ENCODE data around the gene ERCC4.

ERCC4 gene

GRCh38 chr16:13926464-13926863 lies 6.5 kb downstream of the ERCC4 start:
- Mint-ChIP-seq H3K4me3 (no peak overlapping the region), H3K9me3 (no peaks in the 10 kb centered on the region), H3K36me3 (peaks cover 7% of the 10 kb centered on the region), H3K27me3 (no peaks in the 10 kb centered on the region), H3K4me1 (peaks cover 10% of the 10 kb centered on the region), H3K27ac (no peak overlapping the region)

DNA sequence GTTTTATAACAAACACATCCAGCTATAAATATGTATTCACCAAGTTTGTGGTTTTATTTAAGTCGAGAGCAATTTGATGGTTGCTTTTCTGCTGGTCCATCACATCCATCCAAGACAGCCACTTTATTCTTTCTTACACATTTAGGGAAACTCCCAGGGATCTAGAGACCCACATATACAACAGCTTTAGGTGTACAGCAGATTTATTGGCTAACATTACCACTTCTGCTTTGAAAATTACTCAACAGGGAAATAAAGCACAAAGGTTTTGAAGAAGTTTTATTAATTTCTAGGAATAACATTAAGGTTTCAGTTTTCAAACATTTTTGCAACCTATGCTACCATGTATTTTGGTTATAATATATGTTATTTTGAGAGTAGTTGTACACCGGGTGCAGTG lies 6.9 kb downstream of the ERCC4 start:
- Mint-ChIP-seq H3K9me3 (no peaks in the 10 kb centered on the region), H3K4me3 (no peak overlapping the region), H3K27ac (no peak overlapping the region), H3K36me3 (peaks cover 7% of the 10 kb centered on the region), H3K4me1 (peaks cover 5% of the 10 kb centered on the region), H3K27me3 (no peaks in the 10 kb centered on the region)

DNA sequence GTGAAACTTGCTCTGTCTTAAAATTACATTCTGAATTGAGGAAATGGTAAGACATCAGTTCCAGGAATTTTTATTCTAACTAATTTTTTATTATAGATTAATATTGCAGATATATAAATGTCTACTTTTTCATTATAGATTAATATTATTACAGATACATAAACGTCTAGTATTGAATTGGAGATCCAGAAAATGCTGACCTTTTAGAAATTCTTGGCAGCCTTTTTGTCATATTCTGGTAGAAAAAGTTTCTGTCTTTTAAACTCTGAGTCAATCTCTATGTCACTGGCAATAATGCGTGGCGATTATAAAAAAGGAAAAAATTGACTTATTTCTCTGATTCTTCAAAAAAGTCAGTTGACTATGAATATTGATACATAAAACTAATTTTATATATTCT lies 8.7 kb downstream of the ERCC4 start:
- peaks cover 5% of the 10 kb centered on the region for H3K4me1 Mint-ChIP-seq
- H3K27me3 Mint-ChIP-seq, result no peaks in the 10 kb centered on the region
- peaks cover 11% of the 10 kb centered on the region for H3K36me3 Mint-ChIP-seq
- H3K9me3 Mint-ChIP-seq, result no peaks in the 10 kb centered on the region
- no peak overlapping the region for H3K4me3 Mint-ChIP-seq
- no peak overlapping the region for H3K27ac Mint-ChIP-seq

DNA sequence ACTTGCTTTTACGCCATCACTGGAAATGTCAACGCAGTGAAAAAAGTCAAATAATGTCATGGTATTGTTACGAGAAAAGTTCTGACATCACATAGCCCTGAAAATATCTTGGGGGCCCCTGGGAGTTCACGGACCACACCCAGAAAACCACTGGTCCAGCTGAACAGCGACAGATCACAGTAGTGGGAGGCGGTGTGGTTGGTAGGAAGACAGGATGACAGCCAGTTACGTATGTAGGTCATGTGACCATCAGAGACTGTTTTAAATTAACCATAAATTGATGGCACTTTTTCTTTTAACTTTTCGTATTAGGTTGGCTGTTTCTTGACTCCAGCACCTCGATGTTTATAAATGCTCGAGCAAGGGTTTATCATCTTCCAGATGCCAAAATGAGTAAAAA lies 11.9 kb downstream of the ERCC4 start:
- H3K27me3 Mint-ChIP-seq, result no peaks in the 10 kb centered on the region

DNA sequence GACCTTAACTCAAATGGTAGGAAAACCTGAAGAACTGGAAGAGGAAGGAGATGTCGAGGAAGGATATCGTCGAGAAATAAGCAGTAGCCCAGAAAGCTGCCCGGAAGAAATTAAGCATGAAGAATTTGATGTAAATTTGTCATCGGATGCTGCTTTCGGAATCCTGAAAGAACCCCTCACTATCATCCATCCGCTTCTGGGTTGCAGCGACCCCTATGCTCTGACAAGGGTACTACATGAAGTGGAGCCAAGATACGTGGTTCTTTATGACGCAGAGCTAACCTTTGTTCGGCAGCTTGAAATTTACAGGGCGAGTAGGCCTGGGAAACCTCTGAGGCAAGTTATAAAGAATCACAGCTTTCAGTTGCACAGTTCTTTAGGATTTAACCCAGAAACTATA lies 15.5 kb downstream of the ERCC4 start:
- Mint-ChIP-seq H3K27ac (no peak overlapping the region), H3K9me3 (no peaks in the 10 kb centered on the region), H3K27me3 (no peaks in the 10 kb centered on the region), H3K36me3 (peaks cover 24% of the 10 kb centered on the region), H3K4me1 (peaks cover 9% of the 10 kb centered on the region), H3K4me3 (no peak overlapping the region)

More for the DNA sequence above, 11.9 kb downstream of the ERCC4 start:
- H3K9me3 Mint-ChIP-seq, result no peaks in the 10 kb centered on the region
- H3K36me3 Mint-ChIP-seq, result peaks cover 18% of the 10 kb centered on the region
- peaks cover 4% of the 10 kb centered on the region for H3K4me1 Mint-ChIP-seq
- H3K27ac Mint-ChIP-seq, result no peak overlapping the region
- no peak overlapping the region for H3K4me3 Mint-ChIP-seq

DNA sequence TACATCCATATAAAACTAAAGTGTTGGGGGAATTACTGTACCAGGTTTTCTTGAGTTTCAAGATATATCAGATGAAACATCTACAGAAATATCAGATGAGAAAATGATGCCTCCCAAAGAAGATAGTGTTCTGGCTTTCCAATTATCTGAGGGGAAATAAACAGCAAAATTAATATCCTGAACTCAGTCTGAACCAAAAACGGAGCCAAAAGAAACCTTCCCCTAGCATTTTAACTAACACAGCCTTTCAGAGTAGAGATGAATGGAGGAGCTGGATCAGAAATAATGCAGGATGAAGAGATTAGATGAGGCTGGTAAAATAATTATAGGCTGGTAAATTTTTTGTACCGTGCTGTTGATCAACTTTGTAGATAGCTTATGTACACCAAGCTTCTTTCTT lies 16.2 kb downstream of the ERCC4 start:
- Mint-ChIP-seq H3K9me3 (no peaks in the 10 kb centered on the region), H3K27ac (no peak overlapping the region), H3K27me3 (no peaks in the 10 kb centered on the region), H3K4me3 (no peak overlapping the region), H3K4me1 (peaks cover 9% of the 10 kb centered on the region), H3K36me3 (peaks cover 21% of the 10 kb centered on the region)

GRCh38 chr16:13936596-13937081 lies 16.7 kb downstream of the ERCC4 start:
- no peak overlapping the region for H3K27ac Mint-ChIP-seq
- peaks cover 9% of the 10 kb centered on the region for H3K4me1 Mint-ChIP-seq
- H3K9me3 Mint-ChIP-seq, result no peaks in the 10 kb centered on the region
- H3K4me3 Mint-ChIP-seq, result no peak overlapping the region
- H3K27me3 Mint-ChIP-seq, result no peaks in the 10 kb centered on the region
- H3K36me3 Mint-ChIP-seq, result peaks cover 21% of the 10 kb centered on the region

DNA sequence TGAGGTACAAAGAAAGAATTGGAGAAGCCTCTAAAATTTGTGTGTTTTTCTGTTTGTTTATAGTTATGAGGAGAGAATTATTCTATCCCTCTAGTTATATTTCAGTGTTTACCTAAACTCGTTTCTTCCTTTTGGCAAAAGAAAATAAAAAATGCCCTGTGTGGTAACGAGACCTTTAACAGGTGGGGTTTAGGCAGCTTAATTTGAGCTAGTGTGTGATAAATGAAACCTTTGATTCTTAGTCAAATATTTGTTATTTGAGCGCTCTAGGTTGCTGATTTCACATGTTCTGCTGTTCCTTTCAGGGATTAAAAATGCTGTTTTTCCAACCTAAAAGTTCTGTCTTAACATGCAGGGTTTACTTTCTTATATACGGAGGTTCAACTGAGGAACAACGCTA lies 17.5 kb downstream of the ERCC4 start:
- Mint-ChIP-seq H3K4me3 (no peak overlapping the region), H3K36me3 (peaks cover 18% of the 10 kb centered on the region), H3K27me3 (no peaks in the 10 kb centered on the region), H3K9me3 (no peaks in the 10 kb centered on the region), H3K27ac (no peak overlapping the region), H3K4me1 (peaks cover 9% of the 10 kb centered on the region)

- H3K27me3 Mint-ChIP-seq, result no peaks in the 10 kb centered on the region
- H3K27ac Mint-ChIP-seq, result no peak overlapping the region
- no peak overlapping the region for H3K4me3 Mint-ChIP-seq
- H3K9me3 Mint-ChIP-seq, result no peaks in the 10 kb centered on the region
- peaks cover 9% of the 10 kb centered on the region for H3K4me1 Mint-ChIP-seq
- peaks cover 23% of the 10 kb centered on the region for H3K36me3 Mint-ChIP-seq
Observed at GRCh38 chr16:13938480-13938879, 18.5 kb downstream of the ERCC4 start.

DNA sequence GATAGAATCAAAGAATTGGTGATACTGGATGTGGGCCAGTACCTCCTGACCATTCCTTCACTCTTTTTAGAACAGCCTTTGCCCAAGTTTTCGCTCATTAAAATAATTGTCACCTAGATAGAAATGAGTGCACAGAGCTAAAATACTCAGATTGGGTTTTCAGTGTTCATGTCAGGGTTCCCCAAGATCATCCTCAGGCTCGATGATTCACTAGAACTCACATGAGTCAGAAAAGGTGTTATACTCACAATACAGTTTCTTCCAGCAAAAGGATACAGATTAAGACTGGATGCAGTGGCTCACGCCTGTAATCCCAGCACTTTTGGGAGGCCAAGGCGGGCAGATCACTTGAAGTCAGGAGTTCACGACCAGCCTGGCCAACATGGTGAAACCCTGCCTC lies 19.9 kb downstream of the ERCC4 start:
- Mint-ChIP-seq H3K4me3 (no peak overlapping the region), H3K36me3 (peaks cover 22% of the 10 kb centered on the region), H3K27ac (no peak overlapping the region), H3K9me3 (no peaks in the 10 kb centered on the region), H3K27me3 (no peaks in the 10 kb centered on the region), H3K4me1 (peaks cover 9% of the 10 kb centered on the region)

DNA sequence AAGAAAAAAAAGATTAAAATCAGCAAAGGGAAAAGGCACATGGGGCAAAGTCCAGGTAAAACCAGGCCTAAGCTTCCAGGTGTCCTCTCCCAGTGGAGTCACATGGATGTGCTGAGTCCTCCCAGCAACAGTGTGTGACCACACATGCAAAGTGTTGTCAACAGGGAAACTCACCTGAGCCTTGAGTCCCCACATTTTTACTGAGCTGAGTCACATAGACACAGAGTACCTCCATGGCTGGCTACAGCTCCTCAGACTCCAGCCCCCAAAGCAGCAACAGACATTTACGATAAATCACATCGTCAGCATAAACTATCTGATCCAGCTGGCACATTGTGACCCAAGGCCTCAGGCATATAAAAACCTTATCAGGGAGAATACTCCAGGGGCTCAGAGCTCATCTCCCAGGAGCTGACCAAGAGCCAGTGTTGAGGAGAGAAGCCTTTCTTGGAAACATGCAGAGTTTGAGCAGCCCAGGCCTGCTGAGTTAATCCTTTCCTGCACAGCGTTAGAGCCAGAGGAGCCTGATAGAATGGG lies 20.5 kb downstream of the ERCC4 start:
- no peak overlapping the region for H3K27ac Mint-ChIP-seq

DNA sequence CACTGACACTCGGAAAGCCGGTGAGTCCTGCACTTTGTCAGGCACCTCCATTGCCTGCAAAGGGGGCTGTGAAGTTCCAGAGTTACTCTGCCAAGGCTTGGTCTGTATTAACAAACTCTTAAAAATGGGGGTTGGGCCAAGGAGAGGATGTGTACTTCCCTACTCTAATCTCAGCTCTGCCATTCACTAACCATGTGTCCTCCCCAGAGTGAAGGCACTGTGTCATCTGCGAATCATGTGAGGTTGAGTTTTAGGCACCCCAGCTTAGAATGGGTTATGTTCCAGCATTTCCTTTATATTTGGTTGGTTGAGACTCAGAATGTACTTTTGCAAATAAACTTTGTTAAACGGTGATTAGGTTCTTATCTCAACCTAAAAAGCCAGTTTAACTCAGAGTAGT lies 24.9 kb downstream of the ERCC4 start:
- no peaks in the 10 kb centered on the region for H3K9me3 Mint-ChIP-seq
- H3K27me3 Mint-ChIP-seq, result no peaks in the 10 kb centered on the region
- no peak overlapping the region for H3K27ac Mint-ChIP-seq
- H3K36me3 Mint-ChIP-seq, result peaks cover 28% of the 10 kb centered on the region
- no peaks in the 10 kb centered on the region for H3K4me1 Mint-ChIP-seq
- H3K4me3 Mint-ChIP-seq, result no peak overlapping the region

More for the DNA sequence above, 20.5 kb downstream of the ERCC4 start:
- peaks cover 19% of the 10 kb centered on the region for H3K36me3 Mint-ChIP-seq
- H3K4me3 Mint-ChIP-seq, result no peak overlapping the region
- no peaks in the 10 kb centered on the region for H3K9me3 Mint-ChIP-seq
- H3K27me3 Mint-ChIP-seq, result no peaks in the 10 kb centered on the region
- peaks cover 9% of the 10 kb centered on the region for H3K4me1 Mint-ChIP-seq

GRCh38 chr16:13945744-13946485 lies 26.0 kb downstream of the ERCC4 start:
- H3K4me3 Mint-ChIP-seq, result no peak overlapping the region
- H3K36me3 Mint-ChIP-seq, result peaks cover 30% of the 10 kb centered on the region
- H3K27me3 Mint-ChIP-seq, result no peaks in the 10 kb centered on the region
- no peaks in the 10 kb centered on the region for H3K4me1 Mint-ChIP-seq
- H3K9me3 Mint-ChIP-seq, result no peaks in the 10 kb centered on the region
- no peak overlapping the region for H3K27ac Mint-ChIP-seq

DNA sequence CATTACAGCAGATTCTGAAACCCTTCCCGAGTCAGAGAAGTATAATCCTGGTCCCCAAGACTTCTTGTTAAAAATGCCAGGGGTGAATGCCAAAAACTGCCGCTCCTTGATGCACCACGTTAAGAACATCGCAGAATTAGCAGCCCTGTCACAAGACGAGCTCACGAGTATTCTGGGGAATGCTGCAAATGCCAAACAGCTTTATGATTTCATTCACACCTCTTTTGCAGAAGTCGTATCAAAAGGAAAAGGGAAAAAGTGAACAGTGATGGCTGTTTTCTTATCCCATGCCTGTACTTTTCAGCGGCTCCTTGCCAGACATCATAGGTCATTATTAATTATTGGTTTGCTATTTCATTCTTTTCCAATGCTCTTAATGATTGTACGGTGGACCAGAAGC lies 28.1 kb downstream of the ERCC4 start:
- Mint-ChIP-seq H3K9me3 (no peaks in the 10 kb centered on the region), H3K27ac (no peak overlapping the region), H3K36me3 (peaks cover 27% of the 10 kb centered on the region)

DNA sequence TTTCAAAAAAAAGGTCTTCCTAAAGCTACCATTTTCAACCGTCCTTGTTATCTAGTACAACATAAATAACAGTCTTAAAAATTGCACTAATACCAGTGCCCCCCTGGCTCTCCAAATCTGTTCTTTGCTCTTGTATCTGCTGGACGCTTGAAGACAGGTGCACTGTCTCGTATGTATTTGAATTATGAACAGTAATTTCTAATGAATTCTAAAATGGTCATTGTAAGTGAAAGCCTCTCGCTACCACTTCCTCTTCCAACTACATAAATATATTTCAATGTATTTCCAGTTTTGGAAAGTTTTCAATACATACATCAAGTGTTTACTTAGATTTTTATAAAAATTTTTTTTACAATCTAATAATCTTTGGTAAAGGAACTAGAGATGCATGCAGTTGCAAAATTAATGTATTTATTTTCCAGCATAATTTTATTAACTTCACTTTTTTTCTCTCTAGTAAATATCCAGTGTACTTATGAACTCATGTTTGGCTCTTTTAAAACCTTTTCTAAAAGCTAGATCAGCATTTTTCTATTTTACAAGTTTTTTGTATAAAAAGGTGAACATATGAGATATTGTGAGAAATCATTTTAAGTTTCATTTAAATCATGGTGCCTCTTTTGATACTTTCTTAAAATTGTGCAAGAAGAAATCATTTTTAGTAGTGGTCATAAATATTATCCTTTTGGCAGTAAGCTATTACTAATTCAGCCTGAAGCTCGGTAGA lies 31.0 kb downstream of the ERCC4 start:
- Mint-ChIP-seq H3K27me3 (peaks cover 3% of the 10 kb centered on the region), H3K4me3 (no peak overlapping the region), H3K36me3 (peaks cover 18% of the 10 kb centered on the region), H3K9me3 (no peaks in the 10 kb centered on the region), H3K27ac (no peak overlapping the region), H3K4me1 (peaks cover 3% of the 10 kb centered on the region)

More for the DNA sequence above, 28.1 kb downstream of the ERCC4 start:
- no peak overlapping the region for H3K4me3 Mint-ChIP-seq
- no peaks in the 10 kb centered on the region for H3K27me3 Mint-ChIP-seq
- H3K4me1 Mint-ChIP-seq, result no peaks in the 10 kb centered on the region

DNA sequence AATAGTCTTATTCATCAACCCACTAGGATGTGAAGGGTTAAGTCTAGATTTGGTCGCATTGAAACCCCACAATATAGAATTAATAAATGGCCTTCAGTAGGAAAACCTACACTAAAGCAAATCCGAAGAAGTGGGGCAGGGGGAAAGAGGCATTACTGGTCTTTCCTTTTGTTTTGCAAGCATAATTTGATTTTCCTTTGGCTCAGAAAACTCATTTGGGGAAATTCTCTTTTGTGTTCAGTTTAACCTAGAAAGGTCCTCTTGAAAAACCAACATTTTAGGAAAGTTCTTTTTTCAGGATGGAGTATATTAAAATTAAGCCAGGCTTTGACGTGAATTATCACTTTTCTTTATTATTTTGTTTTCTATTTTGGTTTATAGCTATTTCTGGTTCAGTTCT lies 31.7 kb downstream of the ERCC4 start:
- Mint-ChIP-seq H3K36me3 (peaks cover 13% of the 10 kb centered on the region), H3K9me3 (no peaks in the 10 kb centered on the region), H3K27ac (no peak overlapping the region), H3K4me3 (no peak overlapping the region), H3K4me1 (peaks cover 8% of the 10 kb centered on the region), H3K27me3 (peaks cover 4% of the 10 kb centered on the region)

All from activated naive CD4-positive, alpha-beta T cell treated with anti-CD3 and anti-CD28 coated beads, Interleukin-2, amount 50 U/mL, for 24 hours (primary cell).